Testis (tissue), 2 donors: ENCODE results near the gene AKAP6.

Experiments used
- CTCF ChIP-seq, 3 experiments: fragments of 450-650 bp in 2 of 3; fragments of 200-600 bp in 1 of 3; sonication (generic) in 1 of 3; IDR thresholded peaks; one replicate each; pipeline ENCODE4 v1.5.1; 2016 to 2019; ENCODE audit warnings: antibody characterized with exemption in 3 of 3, mild to moderate bottlenecking in 2 of 3, moderate library complexity in 1 of 3
- POLR2A ChIP-seq: fragments of 450-650 bp; IDR thresholded peaks from one replicate; pipeline ENCODE4 v1.6.1; 2017; ENCODE audit warnings: antibody characterized with exemption, mild to moderate bottlenecking, moderate library complexity

- TF ChIP-seq CTCF (IDR thresholded peaks at IDR 0.05) (no peak), POLR2A (no peak)
These were observed 69.0 kb downstream of the AKAP6 start for GRCh38 chr14:32397861-32398640.
